ENCODE results near the gene FFAR2.

Gene FFAR2

DNA sequence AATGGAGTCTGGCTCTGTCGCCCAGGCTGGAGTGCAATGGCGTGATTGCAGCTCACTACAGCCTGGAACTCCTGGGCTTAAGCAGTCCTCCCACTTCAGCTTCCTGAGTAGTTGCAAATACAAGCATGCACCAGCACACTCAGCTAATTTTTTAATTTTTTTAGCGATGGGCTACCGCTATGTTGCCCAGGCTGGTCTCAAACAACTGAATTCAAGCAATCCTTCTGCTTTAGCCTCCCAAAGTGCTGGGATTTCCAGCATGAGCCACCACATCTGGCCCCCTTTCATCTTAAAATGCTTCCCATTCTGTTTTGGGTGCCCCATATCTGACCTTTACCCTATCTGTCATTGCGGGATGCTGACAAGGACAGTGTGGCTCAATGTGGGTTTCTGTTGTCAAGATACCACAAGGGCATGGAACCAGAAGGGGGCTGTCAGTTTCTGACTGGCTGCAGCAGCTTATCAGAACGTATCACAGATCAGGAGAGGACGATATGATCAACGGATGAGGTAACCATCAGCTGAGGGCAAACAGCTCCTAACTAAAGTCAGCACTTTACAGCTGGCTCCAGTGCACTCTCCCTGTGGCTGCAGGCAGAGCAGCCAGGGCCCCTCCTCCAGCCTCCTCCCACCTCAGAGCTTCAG lies 44.8 kb upstream of the FFAR2 start:
- no peak for DNase-seq (ENCODE audit: low read depth)
- H3K4me3 ChIP-seq (ENCODE audit: control insufficient read depth, low read depth, low read length) = no peak overlapping the region
- no peak for TF ChIP-seq CTCF (IDR thresholded peaks at IDR 0.05; ENCODE audit: control insufficient read depth, insufficient read depth, low read depth, low read length, missing control alignments)

DNA sequence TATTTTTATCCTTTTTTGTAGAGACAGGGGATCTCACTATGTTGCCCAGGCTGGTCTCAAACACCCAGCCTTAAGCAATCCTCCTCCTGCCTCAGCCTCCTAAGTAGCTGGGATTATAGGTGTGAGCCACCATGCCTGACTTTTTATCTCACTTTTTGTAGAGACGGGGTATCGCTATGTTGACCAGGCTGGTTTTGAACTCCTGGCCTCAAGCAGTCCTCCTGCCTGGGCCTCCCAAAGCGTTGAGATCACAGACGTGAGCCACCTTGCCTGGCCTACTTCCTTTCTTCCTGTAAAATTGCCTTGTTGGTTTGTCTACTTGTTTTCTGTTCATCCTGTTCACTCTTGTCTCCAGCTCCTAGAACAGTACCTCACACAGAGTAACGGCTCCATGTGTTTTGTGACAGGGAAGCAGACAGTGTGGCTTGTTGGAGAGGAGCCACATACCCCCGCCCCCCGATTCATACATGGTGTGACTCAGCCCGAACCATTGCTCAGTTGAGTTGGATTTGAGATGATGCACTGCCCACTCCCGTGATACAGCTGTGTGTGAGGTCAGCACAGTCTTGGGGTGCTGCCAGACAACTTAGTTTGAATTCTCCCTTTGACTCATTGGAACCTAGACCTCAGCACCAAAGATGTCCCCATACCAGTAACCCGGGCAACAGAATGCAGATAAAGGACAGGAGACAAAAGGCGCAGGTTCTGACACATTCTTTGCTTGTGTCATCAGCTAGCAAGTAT lies 43.0 kb upstream of the FFAR2 start:
- DNase-seq (ENCODE audit: low read depth) = peak; percentile 50
- TF ChIP-seq CTCF (IDR thresholded peaks at IDR 0.05; ENCODE audit: control insufficient read depth, insufficient read depth, low read depth, low read length, missing control alignments) = no peak
- H3K4me3 ChIP-seq (ENCODE audit: control insufficient read depth, low read depth, low read length) = no peak overlapping the region

- no peak for TF ChIP-seq CTCF (IDR thresholded peaks at IDR 0.05; ENCODE audit: control insufficient read depth, insufficient read depth, low read depth, low read length, missing control alignments)
- DNase-seq (ENCODE audit: low read depth) = no peak
- no peak overlapping the region for H3K4me3 ChIP-seq (ENCODE audit: control insufficient read depth, low read depth, low read length)
Observed at GRCh38 chr19:35407619-35408018, 40.4 kb upstream of the FFAR2 start.

DNA sequence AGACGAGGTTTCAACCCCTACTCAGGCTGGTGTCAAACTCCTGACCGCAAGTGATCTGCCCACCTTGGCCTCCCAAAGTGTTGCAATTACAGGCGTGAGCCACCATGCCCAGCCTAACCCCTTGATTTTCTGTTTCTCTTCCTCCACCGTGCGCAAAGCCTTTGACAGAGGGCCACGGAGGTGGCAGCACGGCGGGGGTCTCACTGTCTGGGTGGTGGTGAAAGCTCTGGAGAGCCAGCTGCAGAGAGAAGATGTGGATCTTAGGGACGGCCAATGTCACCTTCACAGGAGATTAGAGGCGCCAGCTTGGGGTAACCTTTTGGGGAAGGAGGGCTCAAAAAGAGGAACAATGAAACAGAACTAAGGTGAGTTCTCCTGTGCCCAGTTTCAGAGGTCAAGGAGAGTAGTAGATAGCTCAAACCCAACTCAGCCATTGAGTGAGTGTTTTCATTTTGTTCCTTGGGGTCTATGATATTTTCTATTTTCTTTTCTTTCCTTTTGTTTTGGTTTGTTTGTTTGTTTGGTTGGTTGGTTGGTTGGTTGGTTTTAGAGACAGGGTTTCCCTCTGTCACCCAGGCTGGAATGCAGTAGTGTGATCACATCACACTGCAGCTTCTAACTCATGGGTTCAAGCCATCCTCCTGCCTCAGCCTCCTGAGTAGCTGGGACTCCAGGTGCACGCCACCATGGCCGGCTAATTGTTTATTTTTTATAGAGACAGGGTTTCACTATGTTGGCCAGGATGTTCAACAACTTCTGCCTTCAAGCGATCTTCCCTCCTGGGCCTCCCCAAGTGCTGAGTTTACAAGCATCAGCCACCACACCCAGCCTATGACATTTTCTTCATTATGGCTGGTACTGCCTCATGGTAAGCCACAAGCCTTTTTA lies 39.5 kb upstream of the FFAR2 start:
- no peak for DNase-seq (ENCODE audit: low read depth)
- no peak overlapping the region for H3K4me3 ChIP-seq (ENCODE audit: control insufficient read depth, low read depth, low read length)
- TF ChIP-seq CTCF (IDR thresholded peaks at IDR 0.05; ENCODE audit: control insufficient read depth, insufficient read depth, low read depth, low read length, missing control alignments) = no peak

DNA sequence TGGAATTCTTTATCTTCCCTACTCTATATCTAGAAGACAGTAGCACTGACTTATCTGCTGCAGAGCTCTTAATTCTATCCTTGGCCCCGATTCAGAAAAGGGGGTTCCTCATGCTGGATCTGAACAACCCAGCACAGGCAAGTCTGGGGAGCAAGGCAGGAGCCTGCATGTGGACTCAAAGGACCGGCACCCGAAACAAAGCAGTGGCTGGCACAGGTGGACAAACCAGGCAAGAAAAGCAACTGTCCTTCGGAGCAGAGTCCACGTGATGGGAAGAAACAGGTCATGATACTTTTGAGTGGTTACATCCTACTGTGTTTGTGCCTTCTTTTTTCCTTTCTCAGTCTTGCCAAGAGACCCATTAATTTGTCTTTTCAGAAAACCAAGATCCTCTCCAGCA lies 38.9 kb upstream of the FFAR2 start:
- DNase-seq (ENCODE audit: low read depth) = no peak
- TF ChIP-seq CTCF (IDR thresholded peaks at IDR 0.05; ENCODE audit: control insufficient read depth, insufficient read depth, low read depth, low read length, missing control alignments) = no peak
- no peak overlapping the region for H3K4me3 ChIP-seq (ENCODE audit: control insufficient read depth, low read depth, low read length)

- TF ChIP-seq CTCF (IDR thresholded peaks at IDR 0.05; ENCODE audit: control insufficient read depth, insufficient read depth, low read depth, low read length, missing control alignments) = no peak
- DNase-seq (ENCODE audit: low read depth) = no peak
- no peak overlapping the region for H3K4me3 ChIP-seq (ENCODE audit: control insufficient read depth, low read depth, low read length)
Observed at GRCh38 chr19:35410487-35410886, 37.6 kb upstream of the FFAR2 start.

Measured in AG09309 (cell line).